ENCODE results near the gene GRIK2.

Gene GRIK2

GRCh38 chr6:101458336-101458735 lies 64.8 kb downstream of the GRIK2 start:
- DNase-seq (ENCODE audit: low read depth): no peak

GRCh38 chr6:101458826-101459225 lies 65.3 kb downstream of the GRIK2 start:
- DNase-seq (ENCODE audit: low read depth): no peak

GRCh38 chr6:101462576-101462975 lies 69.1 kb downstream of the GRIK2 start:
- no peak for DNase-seq (ENCODE audit: low read depth)

GRCh38 chr6:101465863-101466262 lies 72.4 kb downstream of the GRIK2 start:
- no peak for DNase-seq (ENCODE audit: low read depth)

- no peak for DNase-seq (ENCODE audit: low read depth)
These were observed 83.9 kb downstream of the GRIK2 start for GRCh38 chr6:101477436-101477835.

- no peak for DNase-seq (ENCODE audit: low read depth)
These were observed 85.4 kb downstream of the GRIK2 start for GRCh38 chr6:101478891-101479290.

GRCh38 chr6:101482606-101483005 lies 89.1 kb downstream of the GRIK2 start:
- no peak for DNase-seq (ENCODE audit: low read depth)

- DNase-seq (ENCODE audit: low read depth): no peak
These were observed 91.3 kb downstream of the GRIK2 start for GRCh38 chr6:101484781-101485180.

GRCh38 chr6:101486124-101486523 lies 92.6 kb downstream of the GRIK2 start:
- no peak for DNase-seq (ENCODE audit: low read depth)

GRCh38 chr6:101486726-101487125 lies 93.2 kb downstream of the GRIK2 start:
- DNase-seq (ENCODE audit: low read depth): no peak

- no peak for DNase-seq (ENCODE audit: low read depth)
These were observed 95.9 kb downstream of the GRIK2 start for GRCh38 chr6:101489456-101489855.

GRCh38 chr6:101490857-101491256 lies 97.3 kb downstream of the GRIK2 start:
- no peak for DNase-seq (ENCODE audit: low read depth)

- no peak for DNase-seq (ENCODE audit: low read depth)
These were observed 109.3 kb downstream of the GRIK2 start for GRCh38 chr6:101502818-101503217.

GRCh38 chr6:101509536-101509935 lies 116.0 kb downstream of the GRIK2 start:
- no peak for DNase-seq (ENCODE audit: low read depth)

GRCh38 chr6:101513181-101513580 lies 119.7 kb downstream of the GRIK2 start:
- no peak for DNase-seq (ENCODE audit: low read depth)

- DNase-seq (ENCODE audit: low read depth): no peak
These were observed 123.1 kb downstream of the GRIK2 start for GRCh38 chr6:101516578-101516977.

GRCh38 chr6:101517632-101518031 lies 124.1 kb downstream of the GRIK2 start:
- no peak for DNase-seq (ENCODE audit: low read depth)

GRCh38 chr6:101522254-101522653 lies 128.7 kb downstream of the GRIK2 start:
- DNase-seq (ENCODE audit: low read depth): no peak

GRCh38 chr6:101527467-101527866 lies 134.0 kb downstream of the GRIK2 start:
- DNase-seq (ENCODE audit: low read depth): no peak

GRCh38 chr6:101528801-101529200 lies 135.3 kb downstream of the GRIK2 start:
- DNase-seq (ENCODE audit: low read depth): no peak

GRCh38 chr6:101531538-101531937 lies 138.0 kb downstream of the GRIK2 start:
- no peak for DNase-seq (ENCODE audit: low read depth)

GRCh38 chr6:101534386-101534785 lies 140.9 kb downstream of the GRIK2 start:
- DNase-seq (ENCODE audit: low read depth): no peak

GRCh38 chr6:101534821-101535220 lies 141.3 kb downstream of the GRIK2 start:
- no peak for DNase-seq (ENCODE audit: low read depth)

GRCh38 chr6:101537753-101538316 lies 144.3 kb downstream of the GRIK2 start:
- no peak for DNase-seq (ENCODE audit: low read depth)

Data from activated T-cell treated with anti-CD3 and anti-CD28 coated beads for 24 hours (primary cell).